GM18517 (cell line): ENCODE results near the gene MTG2.

Experiments used
- ATAC-seq: cut with Tn5 transposase; IDR thresholded peaks from one replicate; pipeline ENCODE4 v1.9.1; 2021; ENCODE audit warnings: mild to moderate bottlenecking, moderate library complexity; ENCODE audit not compliant: unreplicated experiment

MTG2 gene

GRCh38 chr20:62162765-62163484 is 19.9 kb upstream of the MTG2 start:
- no peak for ATAC-seq

GRCh38 chr20:62163485-62163865 is 19.4 kb upstream of the MTG2 start:
- ATAC-seq, result no peak

- ATAC-seq, result no peak
Observed at GRCh38 chr20:62163986-62164762, 18.7 kb upstream of the MTG2 start.

GRCh38 chr20:62164879-62165761 is 17.7 kb upstream of the MTG2 start:
- no peak for ATAC-seq

GRCh38 chr20:62165762-62166399 is 16.9 kb upstream of the MTG2 start:
- no peak for ATAC-seq

- no peak for ATAC-seq
Observed at GRCh38 chr20:62167474-62167873, 15.4 kb upstream of the MTG2 start.

- no peak for ATAC-seq
Observed at GRCh38 chr20:62168061-62168460, 14.8 kb upstream of the MTG2 start.

- ATAC-seq, result no peak
Observed at GRCh38 chr20:62168890-62169435, 13.9 kb upstream of the MTG2 start.

- no peak for ATAC-seq
Observed at GRCh38 chr20:62170536-62170935, 12.3 kb upstream of the MTG2 start.

- no peak for ATAC-seq
Observed at GRCh38 chr20:62171245-62171644, 11.6 kb upstream of the MTG2 start.

- no peak for ATAC-seq
Observed at GRCh38 chr20:62172666-62173065, 10.2 kb upstream of the MTG2 start.

- no peak for ATAC-seq
Observed at GRCh38 chr20:62174021-62174804, 8.6 kb upstream of the MTG2 start.

GRCh38 chr20:62174870-62175624 is 7.8 kb upstream of the MTG2 start:
- no peak for ATAC-seq

- no peak for ATAC-seq
Observed at GRCh38 chr20:62175711-62176110, 7.1 kb upstream of the MTG2 start.

GRCh38 chr20:62176866-62177265 is 6.0 kb upstream of the MTG2 start:
- ATAC-seq, result no peak

GRCh38 chr20:62177307-62177706 is 5.5 kb upstream of the MTG2 start:
- no peak for ATAC-seq

GRCh38 chr20:62178316-62179161 is 4.3 kb upstream of the MTG2 start:
- no peak for ATAC-seq

GRCh38 chr20:62179162-62179504 is 3.7 kb upstream of the MTG2 start:
- ATAC-seq, result no peak
